BLaER1 treated with 17β-estradiol and CSF1 and Interleukin-3, amounts not matched to agents 10 nM and 100 nM (cell line): ENCODE results near the gene OR52E8.

ENCODE experiments used
- H3K27ac ChIP-seq, 11 experiments: shearing (Covaris generic); formaldehyde crosslinking; 2 replicates each; pipeline ENCODE4 v1.8.1; 2022
- H3K27me3 ChIP-seq, 11 experiments: shearing (Covaris generic); formaldehyde crosslinking; 2 replicates each; pipeline ENCODE4 v1.8.1; 2022
- H3K36me3 ChIP-seq, 11 experiments: shearing (Covaris generic); formaldehyde crosslinking; 2 replicates each; pipeline ENCODE4 v1.8.1; 2022
- H3K4me1 ChIP-seq, 10 experiments: shearing (Covaris generic); formaldehyde crosslinking; 2 replicates each; pipeline ENCODE4 v1.8.1; 2022
- H3K4me2 ChIP-seq, 11 experiments: shearing (Covaris generic); formaldehyde crosslinking; 2 replicates each; pipeline ENCODE4 v1.8.1; 2022
- H3K4me3 ChIP-seq, 10 experiments: shearing (Covaris generic); formaldehyde crosslinking; 2 replicates each; pipeline ENCODE4 v1.8.1; 2022
- H3K9ac ChIP-seq, 11 experiments: shearing (Covaris generic); formaldehyde crosslinking; 2 replicates each; pipeline ENCODE4 v1.8.1; 2022
- H3K9me3 ChIP-seq, 11 experiments: shearing (Covaris generic); formaldehyde crosslinking; replicated peaks in 1 of 11; 2 replicates each; pipeline ENCODE4 v1.8.1; 2022
- H4K20me1 ChIP-seq, 11 experiments: shearing (Covaris generic); formaldehyde crosslinking; 2 replicates each; pipeline ENCODE4 v1.8.1; 2022
- Cebpa-rat ChIP-seq, 11 experiments: shearing (Covaris generic); IDR thresholded peaks; 2 replicates each; pipeline ENCODE4 v1.8.1; 2022

OR52E8 gene

DNA sequence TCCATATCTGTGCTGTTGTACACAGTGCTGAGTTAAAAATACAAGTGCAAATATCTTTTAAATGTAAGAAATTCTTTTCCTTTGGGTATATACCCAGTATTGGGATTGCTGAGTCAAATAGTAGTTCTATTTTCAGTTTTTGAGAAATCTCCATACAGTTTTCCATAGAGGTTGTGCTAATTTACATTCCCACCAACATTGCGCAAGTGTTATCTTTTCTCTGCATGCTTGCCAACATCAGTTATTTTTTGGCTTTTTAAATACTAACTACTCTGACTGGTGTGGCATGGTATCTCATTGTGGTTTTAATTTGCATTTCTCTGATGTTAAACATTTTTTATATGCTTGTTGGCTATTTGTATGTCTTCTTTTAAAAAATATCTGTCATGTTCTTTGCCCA is 6.5 kb downstream of the OR52E8 start:
- Histone ChIP-seq H3K27me3 (no peaks in the 10 kb centered on the region), H3K4me2 (no peak overlapping the region)

GRCh38 chr11:5847711-5848110 is 9.8 kb downstream of the OR52E8 start:
- Histone ChIP-seq H3K27me3 (no peaks in the 10 kb centered on the region), H3K9me3 (peaks cover 0 to 6% (median 0%) of the 10 kb centered on the region in 11 experiments; a peak in 3 of 22 replicates), H3K9ac (no peak overlapping the region), H3K4me3 (no peak overlapping the region), H3K4me2 (no peak overlapping the region), H3K4me1 (no peaks in the 10 kb centered on the region), H4K20me1 (no peaks in the 10 kb centered on the region), H3K36me3 (no peaks in the 10 kb centered on the region), H3K27ac (no peak overlapping the region)
- no peak for TF ChIP-seq Cebpa-rat (IDR thresholded peaks at IDR 0.05)

More for the DNA sequence above, 6.5 kb downstream of the OR52E8 start:
- Histone ChIP-seq H3K4me1 (no peaks in the 10 kb centered on the region), H3K36me3 (no peaks in the 10 kb centered on the region), H3K9me3 (peaks cover 0 to 12% (median 4%) of the 10 kb centered on the region in 11 experiments; a peak in 9 of 22 replicates), H3K4me3 (no peak overlapping the region), H3K9ac (no peak overlapping the region), H4K20me1 (no peaks in the 10 kb centered on the region), H3K27ac (no peak overlapping the region)
- TF ChIP-seq Cebpa-rat (IDR thresholded peaks at IDR 0.05) = 0 out of 22 replicates have a peak, but pooled peaks of 1 of the 11 experiments have one; percentile 29

DNA sequence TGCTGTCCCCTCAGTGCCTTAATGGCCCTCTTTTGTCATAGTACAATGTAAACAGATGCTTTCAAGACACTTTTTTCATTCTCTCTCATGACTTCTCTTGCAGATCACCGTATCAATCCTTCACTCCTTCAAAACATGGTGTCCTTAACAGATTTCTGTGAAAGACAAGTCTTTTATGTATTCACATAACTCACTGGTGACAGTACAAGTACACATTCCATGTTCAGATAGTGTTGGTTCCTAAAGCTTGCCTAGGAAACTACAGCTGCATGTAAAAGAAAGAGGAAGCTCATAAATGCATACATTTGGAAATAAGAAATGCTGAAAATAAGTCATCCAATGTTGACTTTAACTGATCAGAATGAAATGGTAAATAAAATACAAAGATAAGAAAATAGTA is 10.8 kb downstream of the OR52E8 start:
- Histone ChIP-seq H3K27ac (no peak overlapping the region), H3K36me3 (no peaks in the 10 kb centered on the region), H4K20me1 (no peaks in the 10 kb centered on the region), H3K4me3 (no peak overlapping the region), H3K9ac (no peak overlapping the region), H3K9me3 (peaks cover 0 to 2% (median 0%) of the 10 kb centered on the region in 11 experiments; a peak in 3 of 22 replicates), H3K4me1 (no peaks in the 10 kb centered on the region), H3K27me3 (no peaks in the 10 kb centered on the region), H3K4me2 (no peak overlapping the region)
- TF ChIP-seq Cebpa-rat (IDR thresholded peaks at IDR 0.05) = no peak

DNA sequence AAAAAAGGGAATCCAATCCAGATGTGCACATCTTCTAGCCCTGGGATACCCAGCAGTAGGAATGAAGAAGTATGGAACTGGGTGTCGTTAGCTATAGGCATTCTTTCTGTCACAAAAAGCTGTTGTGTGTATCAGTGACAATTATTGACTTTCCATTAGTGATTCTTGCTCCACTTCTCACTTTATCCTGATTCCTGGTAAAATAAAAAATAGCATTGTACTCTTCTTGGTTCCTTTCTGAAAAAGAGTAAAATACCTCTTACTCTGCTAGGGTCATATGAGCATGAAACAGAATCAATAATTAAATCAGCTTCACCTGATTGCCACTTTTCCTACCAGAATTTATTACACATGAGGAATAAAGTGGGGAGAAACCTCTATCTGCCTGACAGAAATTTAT is 15.7 kb downstream of the OR52E8 start, which contains the start of gene OR52E6:
TSS of gene OR52E6 (minus strand) at position 101 of the 400 bp plus-strand sequence. CDS start at position 101, 0 bp downstream.
- peaks cover 0 to 5% (median 0%) of the 10 kb centered on the region in 11 experiments; a peak in 1 of 22 replicates for H3K9me3 ChIP-seq

DNA sequence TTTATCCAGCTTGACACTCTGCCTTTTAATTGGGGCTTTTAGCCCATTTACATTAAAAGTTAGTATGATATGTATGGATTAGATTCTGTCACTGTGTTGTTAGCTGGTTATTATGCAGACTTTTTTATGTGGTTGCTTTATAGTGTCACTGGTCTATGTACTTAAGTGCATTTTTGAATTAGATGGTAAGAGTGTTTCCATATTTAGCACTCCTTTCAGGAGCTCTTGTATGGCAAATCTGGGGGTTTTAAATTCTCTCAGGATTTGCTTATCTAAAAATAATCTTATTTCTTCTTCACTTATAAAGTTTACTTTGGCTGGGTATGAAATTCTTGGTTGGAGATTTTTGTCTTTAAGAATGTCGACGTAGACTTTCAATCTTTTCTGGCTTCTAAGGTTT is 19.8 kb downstream of the OR52E8 start:
- no peak for TF ChIP-seq Cebpa-rat (IDR thresholded peaks at IDR 0.05)
- Histone ChIP-seq H3K27me3 (no peaks in the 10 kb centered on the region), H3K9me3 (peaks cover 0 to 5% (median 0%) of the 10 kb centered on the region in 11 experiments; a peak in 1 of 22 replicates), H3K4me3 (no peak overlapping the region), H3K27ac (no peak overlapping the region), H4K20me1 (no peaks in the 10 kb centered on the region), H3K36me3 (no peaks in the 10 kb centered on the region), H3K9ac (no peak overlapping the region), H3K4me1 (no peaks in the 10 kb centered on the region), H3K4me2 (no peak overlapping the region)

More for the DNA sequence above, 15.7 kb downstream of the OR52E8 start, which contains the start of gene OR52E6:
- Histone ChIP-seq H3K36me3 (no peaks in the 10 kb centered on the region), H4K20me1 (no peaks in the 10 kb centered on the region), H3K4me3 (no peak within 1 kb of the TSS), H3K27ac (no peak within 1 kb of the TSS), H3K27me3 (no peaks in the 10 kb centered on the region), H3K4me2 (no peak within 1 kb of the TSS), H3K4me1 (no peaks in the 10 kb centered on the region), H3K9ac (no peak within 1 kb of the TSS)
- no peak for TF ChIP-seq Cebpa-rat (IDR thresholded peaks at IDR 0.05)

DNA sequence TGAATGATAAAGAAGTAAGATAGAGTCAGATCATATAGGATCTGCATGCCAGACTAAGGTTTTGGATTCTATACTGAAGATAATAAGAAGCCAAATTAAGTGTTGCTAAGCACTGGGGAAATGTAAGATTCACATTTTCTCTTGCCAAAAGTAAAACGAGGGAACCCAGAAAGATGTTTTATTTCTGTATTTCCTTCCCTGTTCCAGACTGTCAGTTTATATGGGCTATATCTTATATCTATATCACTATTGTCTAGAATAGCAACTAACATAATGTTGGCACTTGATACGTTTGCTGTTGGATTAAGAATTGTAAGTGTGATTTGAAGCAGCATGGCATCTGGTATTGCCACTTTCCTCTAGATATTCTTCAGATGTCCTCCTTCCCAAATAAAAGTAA is 24.0 kb downstream of the OR52E8 start:
- Histone ChIP-seq H3K27me3 (no peaks in the 10 kb centered on the region), H3K36me3 (no peaks in the 10 kb centered on the region), H4K20me1 (no peaks in the 10 kb centered on the region), H3K4me2 (no peak overlapping the region), H3K4me3 (no peak overlapping the region), H3K9me3 (no peaks in the 10 kb centered on the region), H3K9ac (no peak overlapping the region), H3K4me1 (no peaks in the 10 kb centered on the region), H3K27ac (no peak overlapping the region)
- no peak for TF ChIP-seq Cebpa-rat (IDR thresholded peaks at IDR 0.05)

GRCh38 chr11:5831196-5831829 is 26.2 kb downstream of the OR52E8 start:
- H3K9ac ChIP-seq = no peak overlapping the region
- no peak for TF ChIP-seq Cebpa-rat (IDR thresholded peaks at IDR 0.05)
- no peak overlapping the region for H3K27ac ChIP-seq
- H4K20me1 ChIP-seq = no peaks in the 10 kb centered on the region
- no peaks in the 10 kb centered on the region for H3K36me3 ChIP-seq
- H3K27me3 ChIP-seq = no peaks in the 10 kb centered on the region
- H3K4me2 ChIP-seq = no peak overlapping the region
- no peaks in the 10 kb centered on the region for H3K4me1 ChIP-seq
- H3K4me3 ChIP-seq = no peak overlapping the region
- peaks cover 0 to 11% (median 0%) of the 10 kb centered on the region in 11 experiments; a peak in 3 of 22 replicates for H3K9me3 ChIP-seq

- H4K20me1 ChIP-seq = no peaks in the 10 kb centered on the region
- H3K9me3 ChIP-seq = peaks cover 0 to 8% (median 0%) of the 10 kb centered on the region in 11 experiments; a peak in 3 of 22 replicates
- TF ChIP-seq Cebpa-rat (IDR thresholded peaks at IDR 0.05) = no peak
- no peak overlapping the region for H3K9ac ChIP-seq
- no peaks in the 10 kb centered on the region for H3K27me3 ChIP-seq
- H3K4me1 ChIP-seq = peaks cover 9 to 33% (median 20%) of the 10 kb centered on the region in 10 experiments; a peak in 19 of 20 replicates
- H3K4me3 ChIP-seq = no peak overlapping the region
- H3K36me3 ChIP-seq = no peaks in the 10 kb centered on the region
- peak overlapping the region in 8 of 11 experiments; percentile 4 to 67 (median 38); a peak in 11 of 22 replicates for H3K27ac ChIP-seq
- peak overlapping the region; percentile 39 to 73 (median 64); a peak in 20 of 22 replicates for H3K4me2 ChIP-seq
Observed at GRCh38 chr11:5818245-5818886, 39.1 kb downstream of the OR52E8 start.

DNA sequence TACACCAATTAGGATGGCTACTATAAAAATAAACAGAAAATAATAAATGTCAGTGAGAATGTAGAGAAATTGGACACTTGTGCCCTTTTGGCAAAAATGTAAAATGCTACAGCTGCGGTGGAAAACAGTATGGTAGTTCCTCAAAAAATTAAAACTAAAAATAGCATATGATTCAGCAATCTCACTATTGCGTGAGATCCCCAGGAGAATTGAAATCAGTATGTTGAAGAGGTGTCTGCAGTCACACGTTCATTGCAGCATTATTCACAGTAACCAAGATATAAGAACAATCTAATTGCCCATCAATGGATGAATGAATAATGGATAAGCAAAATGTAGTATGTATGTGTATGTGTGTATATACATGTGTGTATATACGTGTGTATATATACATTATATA is 42.0 kb downstream of the OR52E8 start:
- peak in 2 of 11 experiments; percentile 71 to 73; a peak in 5 of 22 replicates for TF ChIP-seq Cebpa-rat (IDR thresholded peaks at IDR 0.05)
- Histone ChIP-seq H3K27ac (peak overlapping the region in 10 of 11 experiments; percentile 17 to 62 (median 51); a peak in 15 of 22 replicates), H3K9me3 (peaks cover 0 to 8% (median 0%) of the 10 kb centered on the region in 11 experiments; a peak in 3 of 22 replicates), H3K9ac (no peak overlapping the region), H3K27me3 (no peaks in the 10 kb centered on the region), H3K4me3 (no peak overlapping the region), H3K36me3 (no peaks in the 10 kb centered on the region), H3K4me2 (peak overlapping the region in 8 of 11 experiments; percentile 8 to 53 (median 26); a peak in 10 of 22 replicates), H3K4me1 (peaks cover 9 to 33% (median 20%) of the 10 kb centered on the region in 10 experiments; a peak in 19 of 20 replicates), H4K20me1 (no peaks in the 10 kb centered on the region)
